Epithelial cell of esophagus (primary cell): ENCODE results near the gene ADAMTSL3.

Source experiments
- DNase-seq: peaks from one replicate; pipeline ENCODE4 v3.0.0; 2010; ENCODE audit warnings: low read depth
- H3K4me3 ChIP-seq: 2 replicates; pipeline ENCODE4 v1.5.1; 2011; ENCODE audit warnings: mild to moderate bottlenecking, low read length, control low read depth
- TF ChIP-seq, protein P1 (sequence below): IDR thresholded peaks from 2 replicates; pipeline ENCODE4 v1.5.1; 2011; ENCODE audit warnings: low read depth, mild to moderate bottlenecking, low read length, control low read depth, inconsistent platforms; ENCODE audit not compliant: insufficient read depth; ENCODE audit errors: missing control alignments

Gene ADAMTSL3

DNA sequence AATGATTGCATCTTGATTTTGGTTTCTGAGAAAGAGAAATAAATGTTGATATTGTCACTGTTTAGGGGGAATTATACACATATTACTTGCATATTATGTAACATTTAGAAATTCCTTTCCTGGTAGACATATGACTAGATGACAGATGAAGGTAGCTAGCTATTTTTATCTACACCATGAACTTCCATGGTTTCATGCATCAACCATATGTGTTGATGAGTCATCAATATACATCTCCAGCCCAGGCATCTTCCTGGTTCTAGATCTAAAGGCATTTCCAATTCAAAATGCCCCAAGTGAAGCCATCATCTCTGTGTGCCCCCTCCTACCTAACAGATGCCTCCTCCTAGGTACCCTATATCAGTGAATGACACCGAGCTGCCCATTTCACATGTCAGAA, 9.5 kb upstream of the ADAMTSL3 start:
- no peak overlapping the region for H3K4me3 ChIP-seq
- TF ChIP-seq, protein P1, sequence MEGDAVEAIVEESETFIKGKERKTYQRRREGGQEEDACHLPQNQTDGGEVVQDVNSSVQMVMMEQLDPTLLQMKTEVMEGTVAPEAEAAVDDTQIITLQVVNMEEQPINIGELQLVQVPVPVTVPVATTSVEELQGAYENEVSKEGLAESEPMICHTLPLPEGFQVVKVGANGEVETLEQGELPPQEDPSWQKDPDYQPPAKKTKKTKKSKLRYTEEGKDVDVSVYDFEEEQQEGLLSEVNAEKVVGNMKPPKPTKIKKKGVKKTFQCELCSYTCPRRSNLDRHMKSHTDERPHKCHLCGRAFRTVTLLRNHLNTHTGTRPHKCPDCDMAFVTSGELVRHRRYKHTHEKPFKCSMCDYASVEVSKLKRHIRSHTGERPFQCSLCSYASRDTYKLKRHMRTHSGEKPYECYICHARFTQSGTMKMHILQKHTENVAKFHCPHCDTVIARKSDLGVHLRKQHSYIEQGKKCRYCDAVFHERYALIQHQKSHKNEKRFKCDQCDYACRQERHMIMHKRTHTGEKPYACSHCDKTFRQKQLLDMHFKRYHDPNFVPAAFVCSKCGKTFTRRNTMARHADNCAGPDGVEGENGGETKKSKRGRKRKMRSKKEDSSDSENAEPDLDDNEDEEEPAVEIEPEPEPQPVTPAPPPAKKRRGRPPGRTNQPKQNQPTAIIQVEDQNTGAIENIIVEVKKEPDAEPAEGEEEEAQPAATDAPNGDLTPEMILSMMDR, result no peak
- no peak for DNase-seq

DNA sequence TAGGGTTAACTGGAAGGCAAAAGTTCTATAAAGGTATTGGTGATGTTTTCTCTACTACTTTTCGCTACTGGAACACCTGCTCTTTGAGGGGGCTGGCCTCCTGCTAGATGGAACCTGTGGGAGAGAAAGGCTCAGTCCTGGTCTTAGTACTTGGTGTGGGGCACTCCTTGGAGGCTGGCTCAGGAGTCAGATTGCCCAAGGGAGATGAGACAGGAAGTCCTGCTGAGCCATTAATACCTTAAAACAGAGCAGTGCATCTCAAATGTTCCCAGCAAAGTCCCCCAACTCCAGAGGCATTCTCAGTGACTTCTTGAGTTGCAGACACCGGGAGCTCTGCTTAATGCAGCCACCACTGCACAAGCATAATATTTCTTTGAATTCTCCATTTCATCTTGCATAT, 3.1 kb upstream of the ADAMTSL3 start:
- no peak overlapping the region for H3K4me3 ChIP-seq
- TF ChIP-seq, protein P1, result no peak
- DNase-seq, result no peak

DNA sequence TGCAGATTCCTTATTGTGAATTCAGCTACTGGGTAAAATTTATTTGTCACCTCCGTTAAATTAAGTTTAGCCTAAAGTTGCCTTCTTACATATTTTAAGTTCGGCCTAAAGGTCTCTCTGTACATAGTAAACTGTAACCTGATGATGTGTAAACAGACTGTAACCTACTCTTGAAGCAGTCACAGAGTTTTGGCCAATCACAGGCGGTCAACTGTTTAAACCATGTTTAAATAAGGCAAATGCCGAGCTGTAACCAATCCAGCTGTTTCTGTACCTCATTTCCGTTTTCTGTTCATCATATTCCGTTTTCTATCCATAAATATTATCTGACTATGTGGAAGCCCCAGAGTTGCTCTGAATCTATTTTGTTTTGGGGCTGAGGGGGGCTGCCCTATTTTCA, 2.4 kb upstream of the ADAMTSL3 start:
- TF ChIP-seq, protein P1, result no peak
- no peak overlapping the region for H3K4me3 ChIP-seq
- no peak for DNase-seq

DNA sequence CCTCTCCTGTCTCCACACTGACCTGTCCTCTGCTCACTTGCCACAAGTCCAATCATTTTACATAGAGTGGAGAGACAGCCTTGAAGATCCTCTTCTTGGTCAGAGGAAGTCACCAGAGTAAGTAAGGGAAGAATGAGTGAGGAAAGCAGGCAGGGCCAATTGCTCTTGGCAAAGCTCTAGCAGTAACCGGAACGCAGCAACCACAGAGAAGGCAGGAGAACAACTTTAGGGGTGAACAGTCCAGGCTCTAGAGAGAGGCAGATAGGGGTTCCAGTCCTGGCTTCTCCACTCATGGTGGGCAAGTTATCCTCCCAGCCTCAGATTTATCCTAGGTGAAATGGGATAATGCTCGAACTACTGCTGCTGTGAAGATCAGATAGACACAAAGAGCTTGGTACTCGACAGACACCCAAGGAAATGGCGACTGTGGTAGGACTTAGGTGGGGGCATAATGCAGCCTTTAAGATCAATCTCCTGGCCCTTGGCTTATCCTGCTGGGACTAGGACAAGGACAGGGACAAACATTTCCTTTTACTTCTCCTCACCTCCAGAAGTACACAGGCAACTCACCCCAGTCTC, 1.2 kb upstream of the ADAMTSL3 start:
- H3K4me3 ChIP-seq, result no peak overlapping the region
- DNase-seq, result no peak
- TF ChIP-seq, protein P1, result no peak

DNA sequence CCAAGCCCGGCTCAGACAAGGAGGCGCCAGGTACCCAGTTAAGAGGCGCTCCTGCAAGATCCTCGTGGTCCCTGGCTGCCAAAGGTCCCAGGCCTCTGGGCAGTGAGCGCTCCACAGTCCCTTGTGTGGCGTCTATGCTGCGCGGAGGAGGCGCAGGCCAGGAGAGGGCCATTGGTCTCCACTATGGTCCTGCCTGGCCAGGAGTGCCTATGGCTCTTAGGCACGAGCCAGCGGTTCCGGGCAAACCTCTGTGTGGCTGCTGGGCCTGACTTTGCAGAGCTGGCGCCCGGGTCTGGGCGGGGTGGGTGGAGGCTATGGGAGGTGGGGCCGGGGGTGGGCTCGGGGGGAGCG, 660 bp upstream of the ADAMTSL3 start:
- H3K4me3 ChIP-seq, result no peak overlapping the region
- no peak for DNase-seq
- TF ChIP-seq, protein P1, result no peak

DNA sequence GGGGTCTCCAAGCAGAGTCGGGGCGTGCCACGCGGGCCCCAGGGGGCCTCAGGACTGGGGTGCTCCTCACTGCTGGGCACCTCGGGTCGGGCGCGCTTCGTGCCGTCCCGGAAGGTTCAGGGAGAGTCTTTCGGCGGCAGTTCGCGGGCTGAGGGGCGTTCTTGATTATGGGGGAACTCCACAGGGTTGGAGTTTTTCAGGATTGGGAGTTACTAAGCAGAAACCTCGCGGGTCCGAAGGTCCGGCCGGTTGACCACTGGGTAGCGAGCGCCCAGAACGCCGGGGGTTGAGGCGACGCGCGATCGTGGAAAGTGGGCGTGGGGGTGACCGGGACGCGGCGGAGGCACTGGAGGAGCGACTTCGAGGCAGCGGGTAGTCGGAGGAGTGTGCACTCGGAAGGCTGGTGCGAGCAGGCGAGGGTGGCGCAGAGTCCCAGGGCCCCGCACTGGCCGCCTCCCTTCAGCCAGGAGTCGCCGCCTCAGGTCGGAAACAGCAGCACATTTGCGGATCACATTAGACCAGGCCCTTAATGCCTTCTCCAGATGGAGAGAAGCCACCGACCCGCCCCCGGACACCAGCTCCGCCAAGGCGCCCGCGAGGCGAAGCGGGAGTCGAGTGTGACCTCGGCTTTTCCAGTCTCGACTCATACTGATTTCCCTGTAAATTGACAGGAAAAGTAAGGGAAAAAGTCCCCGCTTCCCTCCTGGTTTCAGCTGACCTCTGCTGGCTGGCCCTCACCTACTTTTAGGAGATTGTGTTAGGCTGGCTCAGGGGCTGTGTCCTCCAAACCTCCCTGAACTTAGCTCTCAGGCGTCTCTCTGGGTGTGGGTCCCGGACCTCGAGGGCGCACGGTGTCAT, 685 bp downstream of the ADAMTSL3 start:
- H3K4me3 ChIP-seq, result no peak overlapping the region
- TF ChIP-seq, protein P1, result no peak
- DNase-seq, result no peak

DNA sequence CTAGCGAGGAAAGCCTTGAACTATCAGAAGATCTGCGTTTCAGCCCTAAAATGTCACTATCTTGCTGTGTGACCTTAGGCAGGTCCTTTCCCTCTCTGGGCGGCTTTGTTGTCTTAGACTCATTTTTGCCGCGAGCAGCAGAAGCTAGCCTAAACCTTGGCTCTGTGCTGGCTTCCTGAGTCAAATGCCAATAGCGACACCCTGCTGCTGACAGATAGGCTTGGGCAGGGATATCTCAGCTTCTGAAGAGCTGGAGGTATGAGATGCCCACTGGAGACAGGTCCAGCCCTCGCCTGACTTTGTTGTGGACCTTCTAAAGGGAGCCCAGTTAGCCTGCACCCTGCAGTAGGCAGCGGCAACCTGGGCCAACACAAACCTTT, 1.3 kb downstream of the ADAMTSL3 start:
- TF ChIP-seq, protein P1, result no peak

More for the DNA sequence above, 1.3 kb downstream of the ADAMTSL3 start:
- no peak overlapping the region for H3K4me3 ChIP-seq
- no peak for DNase-seq
